Measurements from ENCODE around the gene LLGL1.
A peak's percentile ranks its signal among the peaks of the same experiment; 100 is the strongest.

LLGL1 gene

DNA sequence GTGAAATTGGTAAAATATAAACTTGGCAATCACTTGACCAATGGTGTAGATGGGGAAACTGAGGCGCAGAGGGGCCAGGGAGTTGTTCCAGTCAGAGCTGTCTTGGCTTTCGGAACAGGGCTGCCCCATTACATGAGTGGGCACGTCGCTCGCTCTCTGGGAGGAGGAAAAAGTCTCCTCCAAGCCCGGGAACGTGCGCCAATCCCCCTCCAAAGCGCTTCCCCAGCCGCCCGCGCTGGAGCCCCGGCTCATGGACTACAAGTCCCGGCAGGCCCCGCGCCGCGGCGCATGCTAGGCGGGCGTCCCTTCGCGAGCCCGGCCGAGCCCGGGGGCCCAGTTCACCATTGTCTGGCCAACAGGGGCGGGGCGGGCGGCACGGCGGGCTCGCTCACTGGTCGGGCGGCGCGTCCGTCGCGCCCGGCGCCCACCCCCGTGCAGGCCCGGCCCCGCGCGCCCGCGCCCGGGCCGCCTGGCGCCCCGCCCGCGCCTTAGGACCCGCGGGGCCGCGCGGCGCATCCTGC, at the start of gene LLGL1:
TSS of gene LLGL1 (plus strand) at position 515 of the 521 bp plus-strand sequence. CDS start 48 bp downstream, outside the sequence.
- DNase-seq, result peak; percentile 78 to 97 (median 90)

DNA sequence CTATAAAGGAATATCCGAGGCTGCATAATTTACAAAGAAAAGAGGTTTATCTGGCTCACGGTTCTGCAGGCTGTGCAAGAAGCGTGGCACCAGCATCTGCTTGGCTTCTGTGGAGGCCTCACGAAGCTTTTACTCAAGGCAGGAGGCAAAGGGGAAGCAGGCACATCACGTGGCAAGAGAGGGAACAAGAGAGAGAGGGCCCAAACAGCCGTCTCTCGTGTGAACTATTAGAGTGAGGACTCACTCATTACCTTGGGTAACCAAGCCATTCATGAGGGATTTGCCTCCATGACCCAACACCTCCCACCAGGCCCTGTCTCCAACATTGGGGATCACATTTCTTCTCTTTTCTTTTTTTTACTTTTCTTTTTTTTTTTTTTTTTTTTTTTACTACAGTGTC, 49.3 kb upstream of the LLGL1 start:
- DNase-seq, result no peak

DNA sequence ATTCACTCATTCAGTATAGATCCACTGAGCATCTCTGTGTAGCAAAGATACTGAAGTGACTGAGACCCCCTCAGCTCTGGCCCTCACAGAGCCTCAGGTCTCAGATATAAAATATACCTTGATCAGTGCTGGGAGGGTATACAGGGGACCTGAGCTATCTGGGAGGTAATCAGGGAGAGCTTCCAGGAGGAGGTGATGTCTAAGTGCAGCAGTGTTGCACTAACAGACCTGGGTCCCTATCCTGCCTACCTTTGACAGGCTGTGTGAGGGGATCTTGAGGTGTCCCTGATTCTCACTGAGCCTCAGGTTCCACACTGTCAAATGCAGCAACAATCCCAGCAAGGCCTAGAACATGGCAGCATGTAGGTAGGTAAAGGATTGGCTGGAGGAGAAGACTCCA, 48.3 kb upstream of the LLGL1 start:
- no peak for DNase-seq

DNA sequence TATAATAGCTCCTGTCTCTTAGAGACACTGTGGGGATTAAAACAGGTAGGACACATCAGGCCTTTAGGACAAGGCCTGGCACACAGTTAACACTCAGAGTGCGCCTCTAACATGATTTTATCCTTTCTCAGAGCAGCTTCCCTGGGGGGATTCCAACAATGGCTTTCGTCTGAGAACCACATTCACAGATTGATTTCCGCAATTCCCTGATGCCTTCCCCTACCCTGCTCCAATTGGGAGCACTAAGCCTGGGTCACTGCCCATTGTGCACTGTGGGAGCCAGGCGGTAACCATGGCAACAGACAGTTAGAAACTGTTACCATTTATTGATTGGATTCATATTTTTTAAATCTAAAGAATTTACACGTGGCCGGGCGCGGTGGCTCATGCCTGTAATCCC, 47.7 kb upstream of the LLGL1 start:
- DNase-seq, result no peak

DNA sequence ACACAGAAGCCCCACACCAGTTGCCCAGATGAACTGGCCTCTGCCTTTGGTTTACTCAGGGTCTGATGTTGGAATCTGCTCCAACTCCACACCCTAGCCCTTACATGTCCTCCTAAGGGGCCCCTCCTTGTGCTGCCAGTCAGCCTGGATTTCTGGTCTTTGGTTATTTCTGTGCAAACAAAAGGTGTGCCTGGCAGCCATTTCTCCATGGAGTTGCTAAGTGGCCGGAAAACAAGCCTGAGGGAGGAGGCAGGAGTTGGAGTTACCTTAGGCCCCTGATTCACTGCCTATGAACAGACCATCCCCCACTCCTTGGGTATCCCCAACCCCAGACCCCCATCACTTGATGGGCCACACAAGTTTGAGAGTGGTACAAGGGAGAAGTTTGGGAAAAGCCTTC, 46.2 kb upstream of the LLGL1 start:
- no peak for DNase-seq

DNA sequence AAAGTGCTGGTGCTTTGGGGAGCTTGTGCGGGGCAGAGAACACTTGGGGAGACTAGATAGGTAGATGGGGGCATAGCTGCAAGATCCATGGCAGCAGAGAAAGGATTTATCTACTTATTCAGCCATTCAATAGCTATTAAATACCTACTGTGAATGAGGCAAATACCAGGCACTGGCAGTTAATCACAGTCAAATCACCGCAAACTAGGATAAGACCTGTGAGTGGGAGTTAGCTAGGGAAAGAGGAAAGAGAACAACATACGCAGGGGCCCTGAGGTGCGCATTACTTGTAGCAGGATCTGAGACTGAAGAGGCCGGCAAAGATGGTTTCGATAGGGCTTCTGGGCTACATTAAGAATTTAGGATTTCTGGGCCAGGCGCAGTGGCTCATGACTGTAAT, 45.6 kb upstream of the LLGL1 start:
- no peak for DNase-seq

DNA sequence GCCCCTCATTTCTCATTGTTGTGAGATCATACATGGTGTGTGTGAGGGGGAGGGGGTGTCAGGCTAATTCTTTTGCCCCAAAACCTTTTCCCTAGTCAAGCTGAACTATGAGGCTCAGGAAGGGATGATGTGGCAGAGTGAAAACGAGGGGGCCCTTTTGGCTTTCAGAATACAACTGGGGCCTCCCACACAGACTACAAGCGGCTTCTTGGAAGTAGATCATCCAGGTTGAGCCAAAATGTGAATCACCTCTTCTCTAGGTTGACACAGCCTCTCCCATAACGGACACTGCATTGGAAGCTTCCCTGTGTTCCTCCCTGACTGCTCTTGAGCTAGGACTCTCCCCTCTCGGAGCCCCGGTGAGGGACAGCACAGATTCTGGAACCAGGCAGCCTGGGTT, 44.1 kb upstream of the LLGL1 start:
- DNase-seq, result no peak

DNA sequence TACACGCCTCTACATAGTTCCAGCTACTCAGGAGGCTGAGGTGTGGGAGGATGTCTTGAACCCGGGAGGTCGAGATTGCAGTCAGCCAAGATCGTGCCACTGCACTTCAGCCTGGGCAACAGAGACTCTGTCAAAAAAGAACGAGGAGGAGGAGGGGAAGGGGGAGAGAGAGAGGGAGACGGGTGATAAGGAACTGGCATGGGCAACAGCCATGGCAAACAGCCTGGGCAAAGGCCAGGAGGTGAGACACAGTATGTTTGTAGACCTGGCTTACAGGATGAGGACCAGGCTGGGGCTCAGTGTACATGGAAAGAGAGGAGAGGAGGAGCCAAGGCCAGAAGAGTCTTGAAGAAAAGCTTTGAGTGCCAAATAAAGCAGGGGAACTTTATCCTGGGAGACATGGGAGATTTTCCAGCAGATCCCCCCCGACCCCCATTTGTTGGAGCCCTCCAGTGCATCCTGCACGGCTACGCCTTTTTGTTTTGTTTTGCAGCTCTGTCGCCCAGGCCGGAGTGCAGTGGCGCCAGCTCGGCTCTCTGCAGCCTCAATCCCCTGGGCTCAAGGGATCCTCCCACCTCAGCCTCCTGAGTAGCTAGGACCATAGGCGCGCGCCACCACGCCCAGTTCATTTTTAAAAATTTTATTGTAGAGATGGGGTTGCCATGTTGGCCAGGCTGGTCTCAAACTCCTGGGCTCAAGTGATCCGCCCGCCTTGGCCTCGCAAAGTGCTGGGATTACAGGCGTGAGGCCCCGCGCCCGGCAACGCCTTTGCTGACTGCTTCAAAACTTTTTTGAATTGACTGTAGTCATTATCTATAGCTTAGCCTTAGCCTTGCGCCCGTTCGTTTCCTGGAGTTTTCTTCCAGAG, 43.1 kb upstream of the LLGL1 start:
- DNase-seq, result no peak

DNA sequence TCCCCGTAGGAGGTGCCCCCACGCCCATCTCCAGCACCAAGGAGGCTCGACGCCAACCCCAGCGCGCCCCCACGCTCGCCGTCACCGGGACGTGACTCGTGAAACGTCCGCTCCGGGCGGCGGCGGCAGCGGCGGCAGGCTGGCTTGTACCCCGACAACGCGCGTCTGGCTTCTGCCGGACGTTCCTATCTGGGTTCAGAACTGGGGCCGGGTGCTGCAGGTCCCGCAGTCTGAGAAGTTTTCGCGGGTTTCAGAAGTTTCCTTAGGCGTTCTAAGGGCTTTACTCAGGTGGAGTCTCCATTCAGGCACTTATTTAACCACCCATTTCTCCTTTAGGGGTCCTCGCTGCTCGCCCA, 42.5 kb upstream of the LLGL1 start:
- DNase-seq, result peak; percentile 74 to 78 (median 77)

DNA sequence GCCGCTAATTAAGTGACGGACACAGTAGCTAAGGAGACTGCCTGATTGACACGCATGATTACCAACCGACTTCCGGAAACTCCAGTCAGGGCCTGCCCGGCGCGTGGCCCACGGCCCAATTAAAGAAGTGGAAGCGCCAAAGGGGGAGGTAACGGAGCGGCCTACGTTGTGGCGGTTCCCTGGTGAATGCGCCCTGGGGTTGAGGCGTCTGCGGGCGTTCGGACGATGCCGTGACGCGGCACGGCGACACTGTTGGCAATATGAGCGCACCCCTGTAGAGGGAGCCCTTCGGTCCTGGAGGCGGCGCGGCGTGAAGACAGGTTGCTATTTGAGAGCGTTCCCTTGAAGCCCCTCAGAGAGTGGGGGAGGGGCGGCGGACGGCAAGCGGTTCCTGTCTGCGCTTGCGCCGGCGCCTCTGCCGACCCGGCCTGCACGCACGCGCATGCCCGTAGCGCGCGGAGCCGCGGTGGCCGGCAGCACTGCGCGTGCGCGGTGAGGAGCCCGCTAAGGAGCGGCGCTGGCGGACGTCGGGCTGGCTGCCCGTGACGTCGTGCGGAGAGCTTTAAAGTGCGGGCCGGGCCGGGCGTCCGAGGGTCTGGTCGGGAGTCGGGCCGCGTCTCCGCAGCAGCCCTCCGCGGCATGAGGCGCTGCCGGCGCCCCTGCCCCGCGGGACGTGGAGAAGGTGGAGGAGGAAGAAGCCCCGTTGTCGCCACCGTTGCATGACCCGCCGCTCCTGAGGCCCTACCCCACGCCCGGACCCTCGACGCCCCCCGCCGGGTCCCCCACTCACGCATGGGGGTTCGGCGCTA, 41.9 kb upstream of the LLGL1 start, which contains the start of gene ALKBH5:
TSS of gene ALKBH5 (plus strand) at position 495 of the 809 bp plus-strand sequence. CDS start 416 bp downstream, outside the sequence.
- DNase-seq, result peak; percentile 92 to 97 (median 93)

DNA sequence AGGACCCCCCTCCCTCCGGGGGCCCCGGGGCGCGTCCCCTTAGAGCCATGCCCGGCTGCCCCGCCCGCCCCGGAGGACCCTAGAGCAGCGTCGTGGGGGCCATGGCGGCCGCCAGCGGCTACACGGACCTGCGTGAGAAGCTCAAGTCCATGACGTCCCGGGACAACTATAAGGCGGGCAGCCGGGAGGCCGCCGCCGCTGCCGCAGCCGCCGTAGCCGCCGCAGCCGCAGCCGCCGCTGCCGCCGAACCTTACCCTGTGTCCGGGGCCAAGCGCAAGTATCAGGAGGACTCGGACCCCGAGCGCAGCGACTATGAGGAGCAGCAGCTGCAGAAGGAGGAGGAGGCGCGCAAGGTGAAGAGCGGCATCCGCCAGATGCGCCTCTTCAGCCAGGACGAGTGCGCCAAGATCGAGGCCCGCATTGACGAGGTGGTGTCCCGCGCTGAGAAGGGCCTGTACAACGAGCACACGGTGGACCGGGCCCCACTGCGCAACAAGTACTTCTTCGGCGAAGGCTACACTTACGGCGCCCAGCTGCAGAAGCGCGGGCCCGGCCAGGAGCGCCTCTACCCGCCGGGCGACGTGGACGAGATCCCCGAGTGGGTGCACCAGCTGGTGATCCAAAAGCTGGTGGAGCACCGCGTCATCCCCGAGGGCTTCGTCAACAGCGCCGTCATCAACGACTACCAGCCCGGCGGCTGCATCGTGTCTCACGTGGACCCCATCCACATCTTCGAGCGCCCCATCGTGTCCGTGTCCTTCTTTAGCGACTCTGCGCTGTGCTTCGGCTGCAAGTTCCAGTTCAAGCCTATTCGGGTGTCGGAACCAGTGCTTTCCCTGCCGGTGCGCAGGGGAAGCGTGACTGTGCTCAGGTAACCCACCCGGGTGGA, 41.0 kb upstream of the LLGL1 start:
- peak; percentile 36 to 61 (median 42) for DNase-seq

DNA sequence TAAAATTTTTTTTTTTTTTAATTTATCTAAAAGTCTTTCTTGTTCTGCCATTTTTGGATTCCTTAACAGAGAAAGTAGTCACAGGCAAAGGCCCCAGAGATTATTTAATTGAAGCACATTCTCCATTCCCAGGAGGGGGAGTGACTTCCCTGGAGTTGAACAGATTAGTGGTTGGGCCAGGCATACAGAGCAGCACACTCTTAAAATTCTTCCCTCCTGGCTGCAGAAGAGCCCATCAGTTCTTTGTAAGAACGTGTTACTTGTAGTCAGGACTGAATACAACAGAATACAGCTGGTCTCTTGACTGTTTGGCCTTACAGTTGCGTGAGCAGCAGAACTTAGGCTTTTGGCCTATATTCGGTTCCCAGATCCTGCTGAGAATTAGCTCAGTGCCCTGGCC, 40.0 kb upstream of the LLGL1 start:
- no peak for DNase-seq

DNA sequence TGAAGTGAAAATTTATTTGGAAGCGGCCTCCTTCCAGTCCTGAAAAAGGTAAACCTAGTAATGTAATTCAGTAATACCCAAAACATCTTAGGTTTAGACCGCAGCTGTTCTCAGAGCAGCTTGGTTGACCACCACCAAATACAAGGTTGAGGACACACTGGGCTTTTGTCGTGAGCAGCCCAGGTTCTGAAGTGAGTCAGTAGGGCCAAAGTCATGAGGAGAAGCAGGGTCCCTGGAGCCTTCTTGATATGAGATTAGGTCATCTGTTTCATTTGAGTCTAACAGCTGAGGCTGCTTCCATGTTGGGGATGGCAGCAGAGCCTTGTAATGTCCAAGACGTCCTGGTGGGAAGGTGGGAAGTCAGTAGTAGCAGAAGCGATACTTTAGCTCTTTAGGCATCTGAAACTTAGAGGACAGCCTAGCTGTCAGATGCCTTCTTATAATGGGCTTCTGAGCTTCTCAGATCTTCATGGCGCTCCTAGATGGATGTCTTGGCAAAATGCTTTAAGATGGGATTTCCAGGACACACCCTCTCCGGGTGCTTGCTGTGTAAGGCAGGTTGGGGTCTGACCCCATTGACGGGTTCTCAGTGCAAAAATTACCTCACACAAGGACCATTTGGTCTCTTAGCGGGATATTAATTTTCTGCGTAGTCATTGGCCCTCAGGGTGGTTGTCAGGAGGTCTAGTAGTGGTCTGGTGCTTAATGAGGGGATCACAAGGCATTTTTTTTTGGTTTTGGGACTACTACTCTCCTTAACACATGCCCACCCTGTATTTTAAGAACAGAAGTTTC, 39.4 kb upstream of the LLGL1 start:
- no peak for DNase-seq

DNA sequence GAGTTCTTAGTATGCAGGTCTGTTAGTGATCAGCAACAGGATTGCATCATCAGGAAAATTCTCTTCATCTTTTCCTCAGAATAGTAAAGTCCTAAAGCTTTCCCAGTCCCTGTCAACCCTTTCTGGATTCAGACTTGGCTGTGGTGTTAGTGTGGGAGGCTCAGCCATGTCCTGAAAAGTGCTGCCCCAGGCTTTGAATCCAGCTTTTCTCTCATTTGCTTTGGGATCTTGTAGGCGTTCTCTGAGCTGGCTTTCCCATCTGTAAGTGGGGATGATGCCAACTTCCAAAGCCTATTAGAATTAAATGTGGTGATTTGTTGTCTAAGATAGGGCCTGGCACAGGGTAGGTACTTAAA, 38.8 kb upstream of the LLGL1 start:
- DNase-seq, result no peak

DNA sequence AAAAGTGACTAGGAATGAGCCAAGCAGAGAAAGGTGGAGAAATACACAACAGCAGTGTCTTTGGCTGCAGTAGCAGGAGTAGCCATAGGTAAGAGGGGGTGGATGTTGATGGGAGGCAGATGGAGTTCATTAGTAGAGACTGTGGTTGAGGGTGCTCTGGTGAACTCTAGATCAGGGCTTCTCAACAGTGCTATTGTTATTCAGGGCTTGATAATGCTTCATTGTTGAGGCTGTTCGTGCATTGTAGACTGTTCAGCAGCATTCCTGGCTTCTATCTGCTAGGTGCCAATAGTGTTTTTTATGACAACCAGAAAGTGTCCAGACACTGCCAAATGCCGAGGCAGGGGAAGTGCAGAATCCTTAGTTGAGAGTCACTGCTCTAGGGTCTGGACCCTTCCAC, 38.2 kb upstream of the LLGL1 start:
- DNase-seq, result no peak

DNA sequence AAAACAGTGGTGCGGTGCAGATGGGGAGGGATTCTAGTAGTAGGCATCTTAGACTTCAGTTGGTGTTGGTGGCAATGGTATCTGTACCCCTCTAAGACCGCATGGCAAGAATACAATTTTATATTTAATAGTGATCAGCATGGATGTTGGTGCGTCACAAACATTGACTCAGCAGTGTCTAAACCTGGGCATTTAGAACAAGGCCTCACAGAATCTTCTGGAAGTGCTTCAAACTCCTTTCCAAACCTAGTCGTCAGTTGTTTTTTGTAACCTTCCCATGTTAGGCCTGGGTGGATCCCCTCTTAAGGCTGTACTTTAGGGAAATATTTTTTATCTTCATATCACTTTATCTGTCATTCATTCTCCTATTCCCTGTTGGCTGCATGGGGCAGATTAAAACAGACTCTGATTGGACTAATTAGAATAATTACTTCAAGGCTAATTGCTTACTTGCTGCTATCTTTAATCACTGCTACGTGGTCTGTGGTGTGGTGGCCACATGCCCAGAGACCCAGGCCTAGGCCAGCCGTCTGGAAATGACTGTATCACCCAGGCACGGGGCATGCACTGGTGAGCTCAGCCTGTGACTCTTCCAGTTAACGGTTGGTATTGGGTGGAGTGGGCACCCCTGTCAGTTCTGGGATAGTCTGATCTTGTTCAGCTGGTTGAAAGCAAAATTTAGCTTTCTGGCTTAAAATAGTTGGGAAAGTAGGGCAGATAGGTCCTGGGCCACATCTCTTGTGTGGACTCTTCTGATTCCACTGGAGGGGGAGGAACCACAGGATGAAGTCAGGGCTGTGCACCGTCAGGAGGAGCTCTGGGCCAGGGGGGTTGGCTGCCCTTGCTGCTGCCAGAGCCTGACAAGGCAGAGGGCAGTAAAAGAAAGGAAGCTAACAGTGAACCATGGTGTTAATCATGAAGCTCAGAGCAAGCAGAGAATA, 37.3 kb upstream of the LLGL1 start:
- no peak for DNase-seq

DNA sequence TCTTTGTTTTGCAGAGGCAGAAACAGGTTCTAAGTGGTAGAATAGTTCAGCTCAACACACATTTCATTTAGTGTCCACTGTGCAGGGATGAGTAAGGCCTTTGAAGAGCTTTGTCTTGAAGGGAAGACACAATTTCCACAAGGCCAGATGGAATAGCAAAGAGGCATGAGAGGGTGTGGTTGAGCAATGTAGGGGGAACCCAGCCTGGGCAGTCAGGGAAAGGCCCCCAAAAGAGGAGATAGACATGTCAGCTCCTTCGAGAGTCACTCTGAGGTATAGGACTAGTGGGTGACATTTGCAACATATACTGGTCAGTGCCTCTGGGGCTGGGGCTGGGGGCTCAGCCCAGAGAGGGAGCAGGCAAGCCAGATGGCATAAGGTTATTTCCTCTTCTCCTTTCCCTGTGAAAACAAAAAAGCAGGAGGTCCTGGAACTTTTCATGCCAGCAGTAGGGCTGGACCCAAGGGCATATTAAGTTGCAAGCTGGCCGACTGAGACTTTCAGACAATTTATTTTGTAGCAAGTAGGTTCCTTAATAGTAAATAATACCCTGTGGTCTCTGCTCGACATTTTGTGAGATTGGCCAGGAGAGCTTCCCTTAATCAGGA, 34.7 kb upstream of the LLGL1 start:
- no peak for DNase-seq

DNA sequence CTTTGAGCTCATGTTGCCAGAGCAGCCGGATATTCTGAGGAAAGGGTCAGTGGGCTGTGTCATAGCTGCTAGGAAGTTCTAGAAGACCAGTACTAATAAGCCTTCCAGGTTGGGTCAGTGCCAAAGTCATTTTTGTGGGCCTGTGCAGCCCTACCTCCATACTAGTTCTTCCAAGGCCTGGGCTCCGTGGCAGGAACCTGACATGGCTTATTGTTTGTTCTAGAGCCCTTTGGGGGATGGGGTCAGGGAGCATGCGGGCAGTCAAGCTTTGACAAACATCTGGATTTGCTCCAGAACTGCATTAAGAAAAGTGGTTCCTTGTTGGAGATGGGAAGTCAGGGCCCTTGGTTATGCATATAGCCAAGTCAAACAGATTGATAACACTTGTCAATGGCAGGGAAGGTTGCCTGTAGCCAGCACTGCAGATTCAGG, 34.2 kb upstream of the LLGL1 start:
- DNase-seq, result no peak

DNA sequence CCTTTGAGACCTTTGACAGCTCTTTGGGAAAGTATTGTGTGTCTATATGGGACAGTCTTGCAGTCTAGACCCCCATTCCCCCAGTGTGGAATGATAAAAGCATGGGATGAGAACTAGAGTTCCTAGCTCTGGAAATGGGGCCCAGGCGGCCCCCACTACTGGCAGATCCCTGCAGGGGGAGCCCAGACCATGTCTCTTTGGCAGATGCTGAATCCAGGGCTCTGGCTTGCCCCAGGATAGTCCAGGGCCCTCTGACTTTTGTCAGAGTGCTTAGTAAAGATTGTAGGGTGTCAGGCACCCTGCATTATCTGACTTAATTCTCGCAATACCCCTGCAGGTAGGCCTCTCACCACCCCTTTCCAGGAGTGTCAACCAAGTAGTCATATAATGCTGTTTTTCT, 33.5 kb upstream of the LLGL1 start:
- DNase-seq, result no peak

DNA sequence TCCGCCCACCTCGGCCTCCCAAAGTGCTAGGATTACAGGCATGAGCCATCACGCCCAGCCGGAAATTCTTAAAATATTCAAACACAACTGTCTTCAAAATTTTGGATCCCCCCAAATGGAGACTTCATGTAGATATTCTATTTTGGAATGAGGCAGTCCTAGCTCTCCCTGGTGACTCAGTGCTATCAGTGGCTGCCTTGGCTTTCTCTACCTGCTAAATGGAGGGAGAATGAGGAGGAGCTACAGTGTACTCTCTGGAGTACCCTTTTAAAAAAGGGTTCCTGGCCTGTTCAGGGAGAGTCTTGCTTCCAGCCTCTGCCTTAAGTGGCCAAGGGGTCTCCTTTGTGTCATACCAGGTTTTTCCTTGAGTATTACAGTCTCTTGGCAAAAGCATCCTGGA, 31.0 kb upstream of the LLGL1 start:
- DNase-seq, result no peak

Measured in activated naive CD4-positive, alpha-beta T cell (primary cell).